Parathyroid adenoma (tissue), 2 donors: ENCODE results near the gene LMX1B.

ENCODE experiments used
- H2AFZ ChIP-seq: fragments of 300-600 bp; sonication (generic); one replicate; pipeline ENCODE4 v1.7.0; 2017; ENCODE audit warnings: antibody characterized with exemption, mild to moderate bottlenecking
- H3K27ac ChIP-seq: fragments of 300-600 bp; sonication (generic); one replicate; pipeline ENCODE4 v1.7.0; 2017
- H3K27me3 ChIP-seq: fragments of 300-600 bp; sonication (generic); one replicate; pipeline ENCODE4 v1.7.0; 2017; ENCODE audit warnings: low read length; ENCODE audit not compliant: control insufficient read depth, insufficient read depth
- H3K36me3 ChIP-seq: fragments of 300-600 bp; sonication (generic); one replicate; pipeline ENCODE4 v1.7.0; 2017; ENCODE audit warnings: low read length; ENCODE audit not compliant: control insufficient read depth, insufficient read depth
- H3K4me1 ChIP-seq: fragments of 300-600 bp; sonication (generic); one replicate; pipeline ENCODE4 v1.7.0; 2017; ENCODE audit warnings: control low read depth
- H3K4me2 ChIP-seq: fragments of 300-600 bp; sonication (generic); one replicate; pipeline ENCODE4 v1.7.0; 2017; ENCODE audit warnings: low read length
- H3K4me3 ChIP-seq: fragments of 300-600 bp; sonication (generic); one replicate; pipeline ENCODE4 v1.7.0; 2017; ENCODE audit warnings: low read depth, low read length
- H3K79me2 ChIP-seq: fragments of 300-600 bp; sonication (generic); one replicate; pipeline ENCODE4 v1.7.0; 2017; ENCODE audit warnings: control low read depth
- H3K9ac ChIP-seq: fragments of 300-600 bp; sonication (generic); one replicate; pipeline ENCODE4 v1.7.0; 2017; ENCODE audit warnings: mild to moderate bottlenecking
- H3K9me3 ChIP-seq: fragments of 300-600 bp; sonication (generic); one replicate; pipeline ENCODE4 v1.7.0; 2017; ENCODE audit warnings: low read length; ENCODE audit not compliant: control insufficient read depth
- CTCF ChIP-seq: fragments of 300-600 bp; sonication (generic); IDR thresholded peaks from one replicate; pipeline ENCODE4 v1.7.0; 2017; ENCODE audit warnings: antibody characterized with exemption, mild to moderate bottlenecking
- donor health status: primary hyperparathyroidism.

LMX1B gene

DNA sequence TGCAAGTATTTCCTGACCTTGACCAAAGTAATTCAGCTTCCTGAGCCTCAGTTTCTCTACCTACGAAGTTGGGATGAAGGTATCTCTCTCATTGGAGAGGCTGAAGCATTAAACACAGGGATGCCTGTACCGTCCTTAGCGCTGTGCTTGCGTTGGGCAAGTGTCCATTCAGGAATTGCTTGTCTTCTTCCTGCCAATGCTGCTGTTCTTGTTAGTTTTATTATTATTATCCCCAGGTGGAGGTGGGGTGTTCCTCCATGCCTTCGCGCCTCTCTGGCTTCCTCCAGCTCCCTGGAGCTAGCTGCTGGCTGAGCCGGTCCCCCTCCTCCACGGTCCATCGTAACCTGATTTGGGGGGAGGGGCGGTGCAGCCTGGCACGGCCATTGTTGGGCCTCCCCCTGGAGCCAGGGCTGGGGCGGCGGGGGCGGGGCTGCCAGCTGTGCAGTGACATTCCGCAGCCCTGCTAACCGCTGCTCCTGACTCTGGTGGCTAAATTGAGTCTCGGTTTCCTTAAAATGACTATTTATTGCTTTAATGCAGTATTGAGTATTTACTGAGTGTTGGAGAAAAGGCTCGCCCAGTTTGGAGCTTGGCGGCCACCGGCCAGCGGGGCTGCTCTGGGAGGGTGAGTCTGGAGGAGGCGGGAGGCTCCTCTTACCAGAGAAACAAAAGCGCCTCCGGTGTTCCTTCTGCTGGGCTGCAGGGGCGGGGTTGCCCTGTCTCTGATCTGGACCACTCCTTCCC is 51.3 kb downstream of the LMX1B start:
- Histone ChIP-seq H3K4me1 (peaks cover 2% of the 10 kb centered on the region), H3K36me3 (no peaks in the 10 kb centered on the region), H3K27me3 (no peaks in the 10 kb centered on the region), H2AFZ (no peak overlapping the region), H3K79me2 (no peaks in the 10 kb centered on the region), H3K4me3 (no peak overlapping the region), H3K9ac (no peak overlapping the region), H3K4me2 (no peak overlapping the region), H3K27ac (no peak overlapping the region), H3K9me3 (no peaks in the 10 kb centered on the region)
- no peak for TF ChIP-seq CTCF

DNA sequence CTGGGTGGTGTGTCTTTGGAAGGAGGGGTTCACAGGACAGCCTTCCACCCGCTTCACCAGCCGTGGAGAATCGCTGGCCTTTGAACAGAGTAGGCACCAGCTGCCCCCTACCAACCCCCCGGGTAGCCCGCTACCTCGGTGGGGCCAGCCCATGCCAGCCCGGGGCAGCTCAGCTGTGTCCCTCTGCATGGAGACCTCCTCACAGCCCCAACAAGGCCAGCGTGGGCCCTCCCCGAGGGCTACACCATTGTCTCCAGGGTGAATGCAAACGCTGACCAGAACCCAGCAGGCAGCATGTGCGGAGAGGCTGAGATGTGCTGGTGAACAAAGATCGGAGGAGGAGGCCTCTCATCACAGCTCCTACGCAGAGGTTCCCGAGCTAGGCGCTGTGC is 51.9 kb downstream of the LMX1B start:
- H3K9me3 ChIP-seq, result no peaks in the 10 kb centered on the region
- no peaks in the 10 kb centered on the region for H3K79me2 ChIP-seq
- H3K4me1 ChIP-seq, result peaks cover 2% of the 10 kb centered on the region
- TF ChIP-seq CTCF, result no peak
- H3K4me3 ChIP-seq, result no peak overlapping the region
- no peak overlapping the region for H2AFZ ChIP-seq
- no peak overlapping the region for H3K27ac ChIP-seq
- H3K27me3 ChIP-seq, result no peaks in the 10 kb centered on the region
- H3K36me3 ChIP-seq, result no peaks in the 10 kb centered on the region
- H3K4me2 ChIP-seq, result no peak overlapping the region
- H3K9ac ChIP-seq, result no peak overlapping the region

GRCh38 chr9:126666155-126666803 is 52.6 kb downstream of the LMX1B start:
- no peak overlapping the region for H3K27ac ChIP-seq
- no peaks in the 10 kb centered on the region for H3K79me2 ChIP-seq
- peaks cover 2% of the 10 kb centered on the region for H3K4me1 ChIP-seq
- H3K4me2 ChIP-seq, result no peak overlapping the region
- no peaks in the 10 kb centered on the region for H3K36me3 ChIP-seq
- no peak overlapping the region for H3K9ac ChIP-seq
- H3K27me3 ChIP-seq, result no peaks in the 10 kb centered on the region
- no peak overlapping the region for H2AFZ ChIP-seq
- H3K4me3 ChIP-seq, result no peak overlapping the region
- TF ChIP-seq CTCF, result no peak
- no peaks in the 10 kb centered on the region for H3K9me3 ChIP-seq

DNA sequence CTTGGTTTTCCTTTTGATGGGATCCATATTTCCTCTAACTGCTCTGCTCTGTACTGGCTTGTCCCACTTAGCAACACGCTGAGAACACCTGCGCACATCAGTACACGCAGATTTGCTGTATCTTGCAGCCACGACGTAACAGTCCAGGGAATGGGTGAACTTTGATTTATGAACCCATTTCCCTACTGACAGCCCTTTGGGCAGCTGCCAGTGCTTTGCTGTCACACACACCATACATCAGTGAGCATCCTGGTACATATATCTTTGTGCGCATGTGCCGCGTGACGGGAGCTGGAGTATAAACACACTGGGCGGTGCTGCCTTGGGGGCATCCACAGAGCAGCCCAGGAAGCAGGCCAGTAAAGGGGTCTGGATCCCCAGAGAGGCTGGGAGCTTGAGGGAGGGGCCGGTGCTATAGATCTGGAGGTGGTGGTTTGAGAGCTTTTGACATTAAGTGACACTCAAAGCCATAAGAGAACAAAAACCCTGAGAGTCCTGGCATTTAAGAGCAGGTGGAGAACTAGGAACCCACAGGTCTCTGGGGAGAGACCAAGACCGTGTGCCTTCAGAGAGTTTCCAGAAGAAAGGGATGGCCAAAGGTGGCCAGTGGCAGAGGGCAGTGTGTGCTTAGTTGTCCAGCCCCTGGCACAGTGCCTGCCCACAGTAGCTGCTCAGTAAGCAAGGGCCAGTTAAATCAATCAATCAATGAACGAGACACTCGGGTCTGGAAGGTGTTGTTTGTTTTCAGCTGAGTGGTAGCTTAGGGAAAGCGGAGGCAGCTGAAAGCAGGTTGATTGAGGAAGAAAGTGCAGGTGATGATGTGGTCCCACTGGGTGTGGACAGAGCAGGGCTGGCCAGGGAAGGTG is 53.7 kb downstream of the LMX1B start:
- no peaks in the 10 kb centered on the region for H3K27me3 ChIP-seq
- no peak overlapping the region for H3K4me3 ChIP-seq
- no peak overlapping the region for H3K4me2 ChIP-seq
- TF ChIP-seq CTCF, result no peak
- no peak overlapping the region for H3K9ac ChIP-seq
- H3K4me1 ChIP-seq, result peaks cover 2% of the 10 kb centered on the region
- H3K79me2 ChIP-seq, result no peaks in the 10 kb centered on the region
- H3K36me3 ChIP-seq, result no peaks in the 10 kb centered on the region
- H2AFZ ChIP-seq, result no peak overlapping the region
- no peaks in the 10 kb centered on the region for H3K9me3 ChIP-seq
- H3K27ac ChIP-seq, result no peak overlapping the region
